Endothelial cell of umbilical vein (primary cell): Measurements from ENCODE around the gene TMEM108.

Source experiments
- MAX ChIP-seq: IDR thresholded peaks from 2 replicates; pipeline ENCODE4 v1.6.1; 2011; ENCODE audit not compliant: insufficient read depth, insufficient read length
- TF ChIP-seq, protein P1 (sequence below), 2 donors: IDR thresholded peaks; 1 replicate in 1 of 2; 2 replicates in 1 of 2; pipeline ENCODE4 v1.5.1; 2011; ENCODE audit warnings: low read length in 2 of 2, mild to moderate bottlenecking in 2 of 2, moderate library complexity in 2 of 2, control low read depth in 1 of 2, inconsistent platforms in 1 of 2, low read depth in 1 of 2; ENCODE audit not compliant: insufficient read depth in 1 of 2; ENCODE audit errors: extremely low read depth in 1 of 2

- TF ChIP-seq, protein P1, sequence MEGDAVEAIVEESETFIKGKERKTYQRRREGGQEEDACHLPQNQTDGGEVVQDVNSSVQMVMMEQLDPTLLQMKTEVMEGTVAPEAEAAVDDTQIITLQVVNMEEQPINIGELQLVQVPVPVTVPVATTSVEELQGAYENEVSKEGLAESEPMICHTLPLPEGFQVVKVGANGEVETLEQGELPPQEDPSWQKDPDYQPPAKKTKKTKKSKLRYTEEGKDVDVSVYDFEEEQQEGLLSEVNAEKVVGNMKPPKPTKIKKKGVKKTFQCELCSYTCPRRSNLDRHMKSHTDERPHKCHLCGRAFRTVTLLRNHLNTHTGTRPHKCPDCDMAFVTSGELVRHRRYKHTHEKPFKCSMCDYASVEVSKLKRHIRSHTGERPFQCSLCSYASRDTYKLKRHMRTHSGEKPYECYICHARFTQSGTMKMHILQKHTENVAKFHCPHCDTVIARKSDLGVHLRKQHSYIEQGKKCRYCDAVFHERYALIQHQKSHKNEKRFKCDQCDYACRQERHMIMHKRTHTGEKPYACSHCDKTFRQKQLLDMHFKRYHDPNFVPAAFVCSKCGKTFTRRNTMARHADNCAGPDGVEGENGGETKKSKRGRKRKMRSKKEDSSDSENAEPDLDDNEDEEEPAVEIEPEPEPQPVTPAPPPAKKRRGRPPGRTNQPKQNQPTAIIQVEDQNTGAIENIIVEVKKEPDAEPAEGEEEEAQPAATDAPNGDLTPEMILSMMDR (IDR thresholded peaks at IDR 0.05; ENCODE audit: extremely low read depth in 1 of 2, insufficient read depth in 1 of 2, low read depth in 1 of 2, low read length in 2 of 2) = no peak
- no peak for TF ChIP-seq MAX
Measured at GRCh38 chr3:133103706-133104105, 65.5 kb downstream of the TMEM108 start.
